MM.1S (cell line): ENCODE data around the gene NOX1.

Experiments
- DNase-seq: peaks from one replicate; pipeline ENCODE4 v3.0.0-alpha.2; 2015
- H2AFZ ChIP-seq: fragments of 300-600 bp; sonication (generic); 2 replicates; pipeline ENCODE4 v1.6.0; 2016; ENCODE audit warnings: antibody characterized with exemption, low read length
- H3F3A ChIP-seq: fragments of 300-600 bp; sonication (generic); 2 replicates; pipeline ENCODE4 v1.6.1; 2016; ENCODE audit warnings: mild to moderate bottlenecking, antibody characterized with exemption, low read length, moderate library complexity, mixed read lengths; ENCODE audit not compliant: insufficient read depth
- H3K27ac ChIP-seq: fragments of 300-600 bp; sonication (generic); 2 replicates; pipeline ENCODE4 v1.5.1; 2016; ENCODE audit warnings: mild to moderate bottlenecking, low read length
- H3K27me3 ChIP-seq: fragments of 300-600 bp; sonication (generic); replicated peaks from 2 replicates; pipeline ENCODE4 v1.6.0; 2016; ENCODE audit warnings: low read length; ENCODE audit not compliant: insufficient read depth
- H3K36me3 ChIP-seq: fragments of 300-600 bp; sonication (generic); replicated peaks from 2 replicates; pipeline ENCODE4 v1.6.1; 2016; ENCODE audit warnings: mild to moderate bottlenecking, low read length, mixed read lengths; ENCODE audit not compliant: insufficient read depth
- H3K4me1 ChIP-seq: fragments of 300-600 bp; sonication (generic); 2 replicates; pipeline ENCODE4 v1.6.1; 2016; ENCODE audit warnings: low read length, mixed read lengths
- H3K4me2 ChIP-seq: fragments of 300-600 bp; sonication (generic); 2 replicates; pipeline ENCODE4 v1.6.0; 2016; ENCODE audit warnings: low read depth, low read length
- H3K4me3 ChIP-seq: fragments of 300-600 bp; sonication (generic); 2 replicates; pipeline ENCODE4 v1.5.1; 2016; ENCODE audit warnings: low read length, mixed read lengths
- H3K79me2 ChIP-seq: fragments of 300-600 bp; sonication (generic); 2 replicates; pipeline ENCODE4 v1.6.1; 2016; ENCODE audit warnings: mixed run types, low read length, mixed read lengths
- H3K9ac ChIP-seq: fragments of 300-600 bp; sonication (generic); 2 replicates; pipeline ENCODE4 v1.6.1; 2016; ENCODE audit warnings: low read length, mixed read lengths
- H3K9me2 ChIP-seq: fragments of 300-600 bp; sonication (generic); replicated peaks from 2 replicates; pipeline ENCODE4 v1.6.1; 2016; ENCODE audit warnings: mild to moderate bottlenecking, low read length, mixed read lengths; ENCODE audit not compliant: insufficient read depth
- H3K9me3 ChIP-seq: fragments of 300-600 bp; sonication (generic); replicated peaks from 2 replicates; pipeline ENCODE4 v1.6.1; 2016; ENCODE audit warnings: mild to moderate bottlenecking, low read length, mixed read lengths; ENCODE audit not compliant: insufficient read depth
- H4K20me1 ChIP-seq: fragments of 300-600 bp; sonication (generic); 2 replicates; pipeline ENCODE4 v1.6.1; 2016; ENCODE audit warnings: mild to moderate bottlenecking, low read length, moderate library complexity, mixed read lengths; ENCODE audit not compliant: insufficient read depth
- EZH2 ChIP-seq: fragments of 300-600 bp; sonication (generic); optimal IDR thresholded peaks from 2 replicates; pipeline ENCODE3; 2017; ENCODE audit warnings: low read depth, mild to moderate bottlenecking, antibody characterized with exemption, low read length, mixed read lengths
- EZH2phosphoT487 ChIP-seq: fragments of 300-600 bp; sonication (generic); IDR thresholded peaks from 2 replicates; pipeline ENCODE4 v1.6.1; 2018; ENCODE audit warnings: antibody characterized with exemption, low read length
- TF ChIP-seq, protein P1 (sequence below): fragments of 300-600 bp; sonication (generic); IDR thresholded peaks from 2 replicates; pipeline ENCODE4 v1.5.1; 2016; ENCODE audit warnings: antibody characterized with exemption, low read length, mixed read lengths

The NOX1 gene

GRCh38 chrX:100850317-100850716, 23.8 kb downstream of the NOX1 start:
- Histone ChIP-seq H3K9ac (no peak overlapping the region), H3K4me2 (no peak overlapping the region), H2AFZ (no peak overlapping the region), H3K27me3 (no peaks in the 10 kb centered on the region), H3K4me1 (no peaks in the 10 kb centered on the region), H3K27ac (no peak overlapping the region), H4K20me1 (no peaks in the 10 kb centered on the region), H3K36me3 (no peaks in the 10 kb centered on the region), H3K9me3 (no peaks in the 10 kb centered on the region), H3K79me2 (no peaks in the 10 kb centered on the region), H3K9me2 (no peaks in the 10 kb centered on the region), H3K4me3 (no peak overlapping the region), H3F3A (no peaks in the 10 kb centered on the region)
- TF ChIP-seq EZH2 (no peak), EZH2phosphoT487 (no peak)
- TF ChIP-seq, protein P1, sequence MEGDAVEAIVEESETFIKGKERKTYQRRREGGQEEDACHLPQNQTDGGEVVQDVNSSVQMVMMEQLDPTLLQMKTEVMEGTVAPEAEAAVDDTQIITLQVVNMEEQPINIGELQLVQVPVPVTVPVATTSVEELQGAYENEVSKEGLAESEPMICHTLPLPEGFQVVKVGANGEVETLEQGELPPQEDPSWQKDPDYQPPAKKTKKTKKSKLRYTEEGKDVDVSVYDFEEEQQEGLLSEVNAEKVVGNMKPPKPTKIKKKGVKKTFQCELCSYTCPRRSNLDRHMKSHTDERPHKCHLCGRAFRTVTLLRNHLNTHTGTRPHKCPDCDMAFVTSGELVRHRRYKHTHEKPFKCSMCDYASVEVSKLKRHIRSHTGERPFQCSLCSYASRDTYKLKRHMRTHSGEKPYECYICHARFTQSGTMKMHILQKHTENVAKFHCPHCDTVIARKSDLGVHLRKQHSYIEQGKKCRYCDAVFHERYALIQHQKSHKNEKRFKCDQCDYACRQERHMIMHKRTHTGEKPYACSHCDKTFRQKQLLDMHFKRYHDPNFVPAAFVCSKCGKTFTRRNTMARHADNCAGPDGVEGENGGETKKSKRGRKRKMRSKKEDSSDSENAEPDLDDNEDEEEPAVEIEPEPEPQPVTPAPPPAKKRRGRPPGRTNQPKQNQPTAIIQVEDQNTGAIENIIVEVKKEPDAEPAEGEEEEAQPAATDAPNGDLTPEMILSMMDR = no peak
- no peak for DNase-seq

DNA sequence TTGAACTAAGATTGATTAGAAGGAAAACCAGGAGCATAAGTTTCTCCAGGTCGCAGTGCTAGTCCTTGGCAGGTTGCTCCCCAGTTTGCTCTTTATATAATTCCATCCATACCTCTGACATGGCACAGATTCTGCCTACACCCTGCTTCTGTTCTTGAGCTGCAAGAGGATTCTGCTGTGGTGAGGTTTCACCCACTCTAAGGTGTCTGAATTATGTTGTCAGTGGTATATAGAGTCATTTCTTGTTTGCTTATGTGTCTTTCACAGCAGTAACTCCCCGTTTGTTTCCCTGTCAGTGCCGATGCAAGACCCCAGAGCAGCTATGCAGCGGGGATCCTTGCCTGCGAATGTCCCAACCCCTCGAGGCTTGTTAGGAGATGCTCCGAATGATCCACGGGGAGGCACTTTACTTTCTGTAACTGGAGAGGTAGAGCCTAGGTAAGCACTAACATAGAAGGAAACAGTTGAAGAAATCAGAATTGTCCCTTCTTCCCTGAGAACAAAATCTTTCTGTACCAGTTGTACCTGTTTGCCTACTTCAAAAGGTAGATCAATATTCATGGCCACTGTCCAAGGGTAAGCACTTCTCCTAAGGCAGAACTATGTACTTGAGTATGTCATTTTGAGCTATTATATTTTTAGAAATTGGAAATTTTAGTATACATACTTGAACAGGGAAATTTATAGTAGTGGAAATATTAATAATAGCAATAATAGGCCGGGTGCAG, 42.8 kb downstream of the NOX1 start:
- Histone ChIP-seq H4K20me1 (no peaks in the 10 kb centered on the region), H3K36me3 (no peaks in the 10 kb centered on the region), H3F3A (no peaks in the 10 kb centered on the region), H3K79me2 (no peaks in the 10 kb centered on the region), H3K4me3 (no peak overlapping the region), H3K4me1 (no peaks in the 10 kb centered on the region), H3K27ac (no peak overlapping the region), H3K9me3 (no peaks in the 10 kb centered on the region), H3K9me2 (no peaks in the 10 kb centered on the region), H3K9ac (no peak overlapping the region), H3K4me2 (no peak overlapping the region), H3K27me3 (no peaks in the 10 kb centered on the region), H2AFZ (no peak overlapping the region)
- DNase-seq = no peak
- TF ChIP-seq, protein P1 = no peak
- TF ChIP-seq EZH2 (no peak), EZH2phosphoT487 (no peak)

- Histone ChIP-seq H3K4me2 (no peak overlapping the region), H2AFZ (no peak overlapping the region), H3K4me3 (no peak overlapping the region), H3K4me1 (no peaks in the 10 kb centered on the region), H3K9ac (no peak overlapping the region), H4K20me1 (no peaks in the 10 kb centered on the region), H3K9me2 (no peaks in the 10 kb centered on the region), H3F3A (no peaks in the 10 kb centered on the region), H3K9me3 (no peaks in the 10 kb centered on the region), H3K79me2 (no peaks in the 10 kb centered on the region), H3K36me3 (no peaks in the 10 kb centered on the region), H3K27ac (no peak overlapping the region), H3K27me3 (no peaks in the 10 kb centered on the region)
- TF ChIP-seq, protein P1 = no peak
- no peak for TF ChIP-seq EZH2phosphoT487
- no peak for TF ChIP-seq EZH2
- no peak for DNase-seq
Measured at GRCh38 chrX:100830547-100830946, 43.6 kb downstream of the NOX1 start.
